ENCODE results near the gene BCAM.

DNA sequence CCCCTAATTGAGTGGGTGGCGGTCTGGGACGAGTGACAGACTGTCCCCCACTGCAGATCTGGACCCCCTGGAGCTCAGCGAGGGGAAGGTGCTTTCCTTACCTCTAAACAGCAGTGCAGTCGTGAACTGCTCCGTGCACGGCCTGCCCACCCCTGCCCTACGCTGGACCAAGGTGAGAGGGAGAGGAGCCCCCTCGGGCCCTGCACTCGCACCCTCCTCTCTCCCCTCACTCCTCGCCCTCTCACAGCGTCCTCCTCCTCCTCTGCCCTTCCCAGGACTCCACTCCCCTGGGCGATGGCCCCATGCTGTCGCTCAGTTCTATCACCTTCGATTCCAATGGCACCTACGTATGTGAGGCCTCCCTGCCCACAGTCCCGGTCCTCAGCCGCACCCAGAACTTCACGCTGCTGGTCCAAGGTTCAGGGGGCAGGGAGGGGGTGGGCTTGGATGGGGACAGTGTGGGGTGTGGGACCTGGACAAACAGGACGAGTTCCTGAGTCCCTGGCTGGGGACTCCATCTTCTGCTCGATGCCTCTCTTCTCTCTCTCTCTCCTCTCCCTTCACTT, 9.6 kb downstream of the BCAM start:
- TF ChIP-seq, protein P1, sequence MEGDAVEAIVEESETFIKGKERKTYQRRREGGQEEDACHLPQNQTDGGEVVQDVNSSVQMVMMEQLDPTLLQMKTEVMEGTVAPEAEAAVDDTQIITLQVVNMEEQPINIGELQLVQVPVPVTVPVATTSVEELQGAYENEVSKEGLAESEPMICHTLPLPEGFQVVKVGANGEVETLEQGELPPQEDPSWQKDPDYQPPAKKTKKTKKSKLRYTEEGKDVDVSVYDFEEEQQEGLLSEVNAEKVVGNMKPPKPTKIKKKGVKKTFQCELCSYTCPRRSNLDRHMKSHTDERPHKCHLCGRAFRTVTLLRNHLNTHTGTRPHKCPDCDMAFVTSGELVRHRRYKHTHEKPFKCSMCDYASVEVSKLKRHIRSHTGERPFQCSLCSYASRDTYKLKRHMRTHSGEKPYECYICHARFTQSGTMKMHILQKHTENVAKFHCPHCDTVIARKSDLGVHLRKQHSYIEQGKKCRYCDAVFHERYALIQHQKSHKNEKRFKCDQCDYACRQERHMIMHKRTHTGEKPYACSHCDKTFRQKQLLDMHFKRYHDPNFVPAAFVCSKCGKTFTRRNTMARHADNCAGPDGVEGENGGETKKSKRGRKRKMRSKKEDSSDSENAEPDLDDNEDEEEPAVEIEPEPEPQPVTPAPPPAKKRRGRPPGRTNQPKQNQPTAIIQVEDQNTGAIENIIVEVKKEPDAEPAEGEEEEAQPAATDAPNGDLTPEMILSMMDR (IDR thresholded peaks at IDR 0.05): no peak
- no peak for TF ChIP-seq POLR2A (IDR thresholded peaks at IDR 0.05)
